NCI-H526 (cell line): Measurements from ENCODE around the gene CCDC88C.

ENCODE experiments used
- DNase-seq, 2 experiments: peaks; one replicate each; lab custom pipeline; 2025; lab: John Stamatoyannopoulos, UW

Gene CCDC88C

GRCh38 chr14:91291786-91292405, 125.7 kb downstream of the CCDC88C start:
- DNase-seq, result no peak

- no peak for DNase-seq
These were observed 126.6 kb downstream of the CCDC88C start for GRCh38 chr14:91290986-91291385.

- DNase-seq, result no peak
These were observed 128.2 kb downstream of the CCDC88C start for GRCh38 chr14:91289464-91289863.

- no peak for DNase-seq
These were observed 128.7 kb downstream of the CCDC88C start for GRCh38 chr14:91288876-91289275.

GRCh38 chr14:91286530-91286937, 131.1 kb downstream of the CCDC88C start:
- peak; percentile 59 to 86 for DNase-seq

GRCh38 chr14:91284791-91285548, 132.7 kb downstream of the CCDC88C start:
- DNase-seq, result no peak

GRCh38 chr14:91284146-91284790, 133.4 kb downstream of the CCDC88C start:
- DNase-seq, result no peak

- no peak for DNase-seq
These were observed 134.0 kb downstream of the CCDC88C start for GRCh38 chr14:91283666-91284065.

- no peak for DNase-seq
These were observed 134.5 kb downstream of the CCDC88C start for GRCh38 chr14:91282954-91283645.

- no peak for DNase-seq
These were observed 136.3 kb downstream of the CCDC88C start for GRCh38 chr14:91281346-91281745.

GRCh38 chr14:91280129-91280528, 137.5 kb downstream of the CCDC88C start:
- peak; percentile 36 to 73 for DNase-seq

GRCh38 chr14:91279354-91279753, 138.3 kb downstream of the CCDC88C start:
- no peak for DNase-seq

- DNase-seq, result no peak
These were observed 139.3 kb downstream of the CCDC88C start for GRCh38 chr14:91278383-91278715.

- no peak for DNase-seq
These were observed 139.9 kb downstream of the CCDC88C start for GRCh38 chr14:91277546-91278382.

- no peak for DNase-seq
These were observed 142.8 kb downstream of the CCDC88C start for GRCh38 chr14:91274796-91275195.

GRCh38 chr14:91273885-91274273, 143.7 kb downstream of the CCDC88C start:
- no peak for DNase-seq

- DNase-seq, result no peak
These were observed 144.2 kb downstream of the CCDC88C start for GRCh38 chr14:91273273-91273884.

GRCh38 chr14:91272341-91273272, 145.0 kb downstream of the CCDC88C start:
- no peak for DNase-seq

- no peak for DNase-seq
These were observed 146.0 kb downstream of the CCDC88C start for GRCh38 chr14:91271639-91272038.

GRCh38 chr14:91270619-91271018, 147.0 kb downstream of the CCDC88C start:
- no peak for DNase-seq
